Fibroblast of the aortic adventitia (primary cell): ENCODE data around the gene GNL3. TPM values are rescaled to one million over a fixed set of nuclear protein-coding genes. Genes with fewer than 3 reads are reported as not detected.

Source experiments
- DNase-seq: peaks from one replicate; pipeline ENCODE4 v3.0.0-alpha.2; 2010; ENCODE audit warnings: low read depth
- H3K4me3 ChIP-seq: 2 replicates; pipeline ENCODE4 v1.5.1; 2011; ENCODE audit warnings: low read depth, mild to moderate bottlenecking, control low read depth, low read length, moderate library complexity
- CTCF ChIP-seq: IDR thresholded peaks from 2 replicates; pipeline ENCODE4 v1.5.1; 2011; ENCODE audit warnings: mild to moderate bottlenecking, low read length, control low read depth, inconsistent platforms; ENCODE audit not compliant: insufficient read depth
- total RNA-seq: library from RNA; depleted of rRNA; stranded (reverse); fragments of >200 nt; gene quantifications from 2 replicates; pipeline ENCODE4 v1.2.3, GENCODE V29; 2012; ENCODE audit warnings: low replicate concordance

GNL3 gene
- total RNA-seq, 1 donor = 114 TPM

GRCh38 chr3:52707585-52707984, 21.8 kb downstream of the GNL3 start:
- no peak for TF ChIP-seq CTCF
- H3K4me3 ChIP-seq = peak overlapping the region; percentile 98
- DNase-seq = no peak

GRCh38 chr3:52710512-52710911, 24.7 kb downstream of the GNL3 start:
- H3K4me3 ChIP-seq = no peak overlapping the region
- TF ChIP-seq CTCF = no peak
- no peak for DNase-seq

GRCh38 chr3:52712291-52713212, 26.7 kb downstream of the GNL3 start:
- H3K4me3 ChIP-seq = no peak overlapping the region
- no peak for TF ChIP-seq CTCF
- DNase-seq = no peak

- no peak overlapping the region for H3K4me3 ChIP-seq
- no peak for DNase-seq
- no peak for TF ChIP-seq CTCF
Measured at GRCh38 chr3:52714335-52715302, 28.8 kb downstream of the GNL3 start.

- H3K4me3 ChIP-seq = no peak overlapping the region
- no peak for TF ChIP-seq CTCF
- no peak for DNase-seq
Measured at GRCh38 chr3:52715714-52716305, 30.0 kb downstream of the GNL3 start.

- DNase-seq = no peak
- no peak overlapping the region for H3K4me3 ChIP-seq
- no peak for TF ChIP-seq CTCF
Measured at GRCh38 chr3:52719618-52720017, 33.8 kb downstream of the GNL3 start.
